SIG-M5 (cell line): ENCODE results near the gene FOXL1.

ENCODE experiments used
- DNase-seq: peaks from one replicate; lab custom pipeline; 2025; lab: John Stamatoyannopoulos, UW

The FOXL1 gene

DNA sequence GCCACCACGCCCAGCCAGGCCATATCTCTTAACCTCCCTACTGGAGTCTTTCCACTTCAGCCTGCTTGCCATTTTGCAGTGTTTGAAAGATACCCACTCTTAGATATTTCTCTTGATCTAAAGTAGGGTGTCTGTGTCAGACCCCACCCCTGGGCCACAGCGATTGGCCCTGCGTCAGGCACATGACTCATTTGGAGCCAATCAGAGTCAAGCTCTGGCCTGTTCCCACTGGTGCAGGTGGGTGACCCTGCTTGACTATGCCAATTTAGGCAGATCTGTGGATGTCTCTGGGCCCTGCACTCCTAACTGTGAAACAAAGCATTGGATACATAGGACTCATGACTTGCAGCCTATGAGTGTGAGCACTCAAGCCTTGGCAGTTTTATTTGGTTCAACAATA lies 27.6 kb downstream of the FOXL1 start:
- no peak for DNase-seq

DNA sequence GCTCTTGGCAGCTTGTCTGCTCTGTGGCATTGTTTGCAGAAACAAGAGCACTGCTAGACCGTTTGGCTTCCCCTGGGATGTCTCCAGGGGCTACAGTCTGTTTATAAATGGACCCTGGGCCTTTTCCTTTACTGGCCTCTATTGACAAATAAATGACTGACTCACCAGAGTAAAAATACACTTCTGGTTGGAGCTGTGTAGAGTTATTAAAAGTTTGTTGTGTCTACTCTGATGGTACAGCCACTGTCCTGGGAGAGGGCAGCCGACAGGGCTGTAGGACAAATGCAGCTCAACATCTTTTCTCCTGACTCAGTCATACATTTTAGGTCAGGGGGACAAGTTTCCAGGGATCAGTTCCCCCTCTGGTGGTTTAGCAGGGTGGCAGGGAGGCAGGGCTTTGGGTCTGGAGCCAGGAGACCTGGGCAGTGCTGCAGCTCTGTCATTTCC lies 30.0 kb downstream of the FOXL1 start:
- no peak for DNase-seq

DNA sequence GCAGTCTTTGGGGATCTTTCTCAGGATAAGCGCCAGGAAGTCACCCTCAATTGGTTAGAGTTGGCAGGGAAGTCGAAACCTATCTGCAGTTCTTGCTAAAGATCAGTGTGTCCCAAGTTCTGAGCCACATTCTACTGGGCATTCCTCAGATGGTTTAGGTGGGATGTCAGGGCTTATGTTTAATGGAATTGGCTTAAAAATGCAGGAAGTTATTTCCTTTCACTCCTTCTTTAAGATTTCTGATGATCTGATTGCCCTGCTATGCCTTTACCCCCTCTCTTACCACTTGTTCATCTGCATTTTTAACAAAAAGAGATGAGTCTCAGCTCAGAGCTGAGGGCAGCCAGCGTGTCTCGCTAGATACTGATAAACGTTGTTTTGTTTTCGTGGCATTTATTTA lies 30.8 kb downstream of the FOXL1 start:
- DNase-seq, result no peak

DNA sequence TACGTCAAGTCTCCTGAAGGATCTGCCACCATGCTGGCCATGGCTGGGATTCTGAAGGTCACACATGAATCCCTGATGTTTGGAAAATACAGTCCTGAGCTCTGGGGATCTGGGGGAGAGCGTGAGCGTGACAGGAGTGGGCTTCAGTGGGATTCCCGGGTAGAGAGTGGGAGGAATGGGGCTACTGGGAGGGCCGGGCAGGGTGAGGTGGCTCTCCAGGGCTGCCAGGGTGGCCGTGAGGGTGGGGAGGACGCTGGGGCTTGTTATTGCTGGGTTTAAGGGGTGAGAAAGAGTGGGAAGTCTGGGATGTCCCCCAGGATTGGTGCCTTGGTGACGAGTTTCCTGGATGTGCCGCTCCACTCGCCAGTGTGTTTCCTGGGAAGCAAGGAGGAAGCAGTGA lies 31.3 kb downstream of the FOXL1 start:
- no peak for DNase-seq

DNA sequence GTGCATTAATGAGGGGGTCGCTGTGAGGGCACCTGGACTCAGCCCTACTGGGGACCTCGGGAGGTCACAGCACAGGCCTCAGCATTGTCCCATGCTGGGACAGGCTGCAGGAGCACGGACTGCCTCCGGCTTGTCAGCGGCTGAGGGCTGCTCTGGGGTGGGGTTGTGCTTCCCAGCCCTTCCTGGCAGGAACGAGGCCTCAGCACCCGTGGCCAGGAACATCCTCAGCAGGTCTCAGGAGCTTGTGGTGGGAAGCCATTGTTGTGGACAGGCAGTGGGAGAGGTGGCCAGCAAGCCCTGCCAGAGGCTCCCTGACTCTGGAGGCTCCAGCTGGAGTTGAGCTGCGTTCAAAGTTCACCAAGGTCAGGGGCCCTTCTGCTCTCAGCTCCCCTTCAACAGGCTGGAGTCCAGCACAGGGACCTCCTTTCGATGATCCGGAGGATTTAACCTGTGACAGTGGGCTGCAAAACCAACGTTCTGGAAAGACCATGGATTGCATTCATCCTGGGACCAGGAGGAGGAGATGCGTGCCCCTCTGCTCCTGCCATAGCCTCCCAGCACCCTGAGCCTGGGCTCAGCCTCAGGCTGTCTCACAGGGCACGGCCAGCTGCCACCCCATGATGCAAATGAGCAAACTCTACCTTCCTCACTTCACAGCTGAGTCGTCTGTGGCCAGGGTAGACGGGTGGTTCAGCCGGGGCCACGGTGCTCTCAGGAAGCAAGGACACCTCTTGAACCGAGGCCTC lies 32.6 kb downstream of the FOXL1 start:
- no peak for DNase-seq

DNA sequence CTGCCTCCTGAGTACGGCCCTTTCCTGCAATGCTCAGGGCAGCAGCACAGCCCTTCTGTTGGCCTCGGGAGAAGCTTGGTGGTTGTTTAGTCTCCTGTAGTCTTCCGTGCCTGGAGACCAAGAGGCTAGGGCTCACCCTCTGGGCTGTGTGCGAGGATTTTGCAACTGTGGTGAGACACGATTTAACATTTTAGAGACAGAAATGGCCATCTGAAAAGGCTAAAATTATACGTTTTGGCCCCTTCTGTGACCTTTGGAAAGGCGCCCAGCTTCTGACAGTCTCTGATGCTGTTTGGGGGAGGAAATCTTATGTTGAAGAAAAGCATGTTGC lies 33.1 kb downstream of the FOXL1 start:
- no peak for DNase-seq

DNA sequence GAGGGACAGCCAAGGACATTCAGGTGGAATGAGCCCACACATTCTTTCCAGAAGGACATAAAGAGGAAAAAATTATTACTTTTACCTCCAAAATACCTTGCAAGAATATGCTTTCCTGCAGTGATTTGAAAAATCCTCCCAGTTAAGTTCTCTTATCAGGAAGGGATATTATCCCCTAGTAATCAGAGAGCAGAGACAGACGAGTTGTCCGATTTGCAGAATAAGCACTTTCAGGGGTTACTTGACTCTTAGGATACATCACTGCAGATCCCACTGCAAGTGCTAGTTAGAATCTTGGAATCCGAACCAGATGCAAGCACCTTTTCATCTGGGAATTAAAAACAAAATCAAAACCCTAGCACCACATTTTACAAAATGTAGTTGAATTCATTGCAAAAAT lies 33.6 kb downstream of the FOXL1 start:
- no peak for DNase-seq

DNA sequence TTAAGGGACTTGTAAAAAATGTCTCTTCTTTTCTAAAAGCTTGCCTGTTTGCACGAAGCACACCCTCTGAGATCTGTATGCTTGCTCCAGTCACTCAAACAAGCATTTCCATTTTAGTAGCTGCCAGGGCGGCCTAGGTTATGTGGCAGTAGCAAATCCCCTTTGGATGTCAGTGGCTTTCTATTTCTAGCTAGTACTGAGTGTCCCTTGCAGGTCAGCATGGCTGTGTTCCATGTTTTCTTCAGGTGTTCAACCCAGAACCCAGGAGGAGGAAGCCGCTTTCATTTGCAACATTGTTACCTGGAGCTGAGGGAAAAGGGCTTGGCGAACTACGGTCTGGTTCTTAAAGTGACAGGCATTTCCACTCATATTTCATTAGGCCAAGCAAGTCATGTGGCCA lies 36.4 kb downstream of the FOXL1 start:
- DNase-seq, result no peak

DNA sequence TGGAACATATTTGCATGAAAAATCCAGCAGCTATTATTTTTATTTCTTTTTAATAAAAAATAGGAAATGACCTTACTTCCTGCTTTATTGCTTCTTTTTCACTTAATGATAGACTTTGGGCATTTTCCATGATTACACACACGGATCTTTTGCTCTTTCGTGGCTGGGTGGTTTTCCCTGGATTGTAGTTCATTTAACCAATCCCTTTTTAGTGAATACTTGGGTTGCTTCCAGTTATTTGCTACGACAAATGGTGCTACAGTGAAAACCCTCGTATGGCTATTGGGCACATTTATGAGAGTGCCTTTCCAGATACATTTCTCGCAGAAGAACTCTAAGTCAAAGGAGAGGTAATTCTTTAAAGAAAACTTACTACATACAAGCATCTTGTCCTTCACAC lies 38.6 kb downstream of the FOXL1 start:
- DNase-seq, result no peak

DNA sequence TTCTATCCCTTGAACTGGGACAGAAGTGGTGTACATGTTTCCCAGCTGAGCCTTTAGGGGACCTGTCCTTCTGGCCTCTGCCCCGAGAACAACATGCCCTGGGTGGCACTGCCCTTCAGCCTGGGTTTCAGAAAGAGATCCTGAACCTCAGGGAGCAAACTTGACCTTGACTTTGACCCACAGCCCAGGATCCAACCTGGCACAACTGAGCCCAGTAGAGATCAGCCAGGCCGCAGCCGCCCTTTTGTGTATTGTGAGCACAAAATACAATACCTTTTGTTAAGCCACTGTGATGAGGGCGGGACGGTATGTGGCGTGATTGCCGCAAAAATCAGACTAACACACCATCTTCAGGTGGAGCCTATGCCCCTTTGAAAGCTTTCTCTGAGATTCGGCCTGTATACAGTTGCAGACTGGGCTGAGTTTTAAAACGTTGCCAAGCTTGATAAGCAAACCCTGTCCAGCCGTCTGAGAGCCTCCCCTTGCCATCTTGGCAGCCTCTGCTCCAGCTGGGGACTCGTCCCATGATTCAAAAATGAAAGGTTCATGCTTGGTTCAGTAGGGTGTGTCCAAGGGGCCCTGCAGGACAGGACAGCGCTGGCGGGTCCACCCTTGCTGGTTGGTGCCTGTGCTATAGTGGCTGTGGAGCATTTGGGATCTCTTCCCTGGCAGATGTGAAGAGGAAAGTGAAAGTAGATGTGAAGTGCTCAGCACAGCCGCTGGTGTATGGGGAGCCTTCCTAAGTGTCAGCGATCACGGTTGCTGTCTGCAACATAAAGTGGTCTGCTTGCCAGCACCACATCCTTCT lies 40.3 kb downstream of the FOXL1 start:
- DNase-seq, result no peak

DNA sequence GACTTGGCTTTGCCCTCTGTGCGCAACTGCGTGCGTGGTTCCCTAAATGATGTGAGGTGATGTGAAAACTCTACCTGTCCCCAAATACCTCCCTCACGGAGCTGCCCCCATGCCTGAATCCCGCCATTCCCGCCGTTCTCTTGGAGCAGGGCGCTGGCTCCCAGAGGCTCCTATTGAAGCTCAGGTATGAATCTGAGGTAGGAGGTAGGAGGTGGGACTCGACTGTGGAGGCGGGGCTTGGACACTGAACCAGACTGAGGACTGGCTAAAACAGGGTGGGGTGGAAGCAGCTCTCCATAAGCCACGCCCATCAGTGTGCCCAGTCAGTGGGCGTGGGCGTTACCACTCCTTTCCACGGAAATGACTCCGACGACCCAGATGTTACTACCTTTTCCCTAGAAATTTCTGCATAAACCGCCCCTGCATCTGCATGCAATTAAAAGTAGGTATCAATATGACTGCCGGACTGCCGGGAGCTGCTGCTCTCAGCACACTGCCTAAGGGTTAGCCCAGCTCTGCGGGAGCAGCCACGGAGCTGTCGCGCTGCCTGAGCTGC lies 41.0 kb downstream of the FOXL1 start:
- DNase-seq, result no peak

DNA sequence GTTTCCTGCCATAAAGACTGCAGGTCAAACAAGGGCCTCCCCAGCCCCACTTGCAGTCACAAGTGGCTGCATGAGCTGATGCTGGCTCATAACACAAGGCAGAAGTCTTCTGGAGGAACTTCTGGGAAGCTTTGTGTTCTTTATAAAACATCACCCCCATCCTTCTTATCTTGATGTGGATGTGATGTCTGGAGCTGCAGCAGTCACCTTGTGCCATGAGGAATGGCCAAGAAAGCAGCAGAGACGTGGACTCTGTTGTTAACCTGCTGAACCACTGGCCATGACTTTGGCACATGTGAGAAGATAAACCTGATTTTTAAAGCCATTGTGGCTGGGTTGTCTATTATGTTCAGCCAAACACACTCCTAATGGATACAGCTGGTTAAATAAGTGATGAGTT lies 41.8 kb downstream of the FOXL1 start:
- no peak for DNase-seq

DNA sequence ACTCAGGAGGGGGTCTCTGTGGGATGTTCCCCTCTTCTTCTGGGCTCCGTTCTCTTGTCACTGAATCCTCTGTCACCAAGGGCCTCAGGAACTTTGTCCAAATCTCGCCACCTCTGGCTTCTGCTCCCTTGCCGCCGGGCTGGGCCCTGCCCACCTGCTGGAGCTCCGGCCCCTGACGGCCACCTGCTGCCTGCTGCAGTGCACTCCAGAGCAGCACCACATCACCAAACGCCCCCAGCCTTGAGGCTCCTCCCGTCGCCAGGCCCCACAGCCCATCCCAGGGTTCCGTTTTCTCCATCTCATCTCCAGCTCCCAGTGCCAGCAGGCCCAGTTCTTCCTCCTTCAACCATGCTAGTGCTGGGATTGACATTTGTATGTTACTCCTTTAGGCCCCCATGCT lies 43.6 kb downstream of the FOXL1 start:
- no peak for DNase-seq

DNA sequence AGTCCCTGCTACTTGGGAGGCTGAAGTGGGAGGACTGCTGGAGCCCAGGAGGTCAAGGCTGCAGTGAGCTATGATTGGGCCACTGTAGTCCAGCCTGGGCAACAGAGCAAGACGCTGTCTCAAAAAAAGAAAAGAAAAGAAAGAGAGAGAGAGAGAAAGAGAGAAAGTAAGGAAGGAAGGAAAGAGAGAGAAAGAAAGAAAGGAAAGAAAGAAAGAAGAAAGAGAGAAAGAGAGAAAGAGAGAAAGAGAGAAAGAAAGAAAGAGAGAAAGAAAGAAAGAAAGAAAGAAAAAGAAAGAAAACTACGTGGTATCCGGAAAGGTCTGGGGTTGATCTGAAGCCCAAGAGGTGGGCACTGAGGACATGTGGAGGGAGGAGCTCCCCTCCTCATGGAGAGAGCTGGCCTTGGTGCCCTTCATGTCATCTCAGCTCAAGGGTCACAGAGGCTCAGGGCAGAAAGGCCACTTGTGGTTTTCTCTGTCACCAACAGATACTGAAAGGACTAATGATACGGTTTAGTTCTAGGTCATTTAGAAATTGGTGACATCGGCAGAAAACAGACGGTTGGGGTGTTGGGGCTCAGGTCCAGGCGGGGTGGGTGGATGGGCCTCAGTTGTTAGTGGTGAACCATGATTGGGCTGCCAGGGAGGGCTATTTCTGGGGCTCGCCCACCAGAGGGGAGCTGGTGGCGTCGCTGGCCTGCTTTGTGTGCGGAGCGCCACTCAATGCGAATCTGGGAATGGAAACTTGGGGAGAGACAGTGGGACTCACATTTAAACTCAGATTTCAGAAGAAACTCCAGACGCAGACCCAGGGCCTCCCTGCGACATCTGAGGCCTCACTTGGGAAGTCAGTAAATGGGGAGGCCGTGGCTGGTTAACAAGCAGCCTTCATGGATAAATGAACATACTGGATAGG lies 44.6 kb downstream of the FOXL1 start:
- no peak for DNase-seq

DNA sequence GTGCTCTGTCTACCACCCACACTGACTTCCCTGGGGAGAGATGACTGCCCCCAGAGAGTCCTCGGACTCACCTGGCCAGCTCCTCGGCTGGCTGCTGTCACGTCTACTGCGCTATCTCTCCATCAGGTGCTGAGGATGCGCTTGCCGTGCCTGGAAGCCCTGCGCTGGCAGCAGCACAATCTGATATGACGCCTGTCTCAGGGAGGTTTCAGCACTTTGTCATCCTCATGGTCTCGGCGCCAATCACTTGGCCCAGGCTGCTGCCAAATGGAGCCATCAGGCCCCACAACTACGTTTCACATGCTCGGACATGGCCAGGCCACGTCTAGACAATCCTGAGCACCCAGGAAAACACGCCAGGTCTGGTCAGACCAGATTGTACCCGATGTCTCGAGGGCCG lies 46.7 kb downstream of the FOXL1 start:
- DNase-seq, result no peak

DNA sequence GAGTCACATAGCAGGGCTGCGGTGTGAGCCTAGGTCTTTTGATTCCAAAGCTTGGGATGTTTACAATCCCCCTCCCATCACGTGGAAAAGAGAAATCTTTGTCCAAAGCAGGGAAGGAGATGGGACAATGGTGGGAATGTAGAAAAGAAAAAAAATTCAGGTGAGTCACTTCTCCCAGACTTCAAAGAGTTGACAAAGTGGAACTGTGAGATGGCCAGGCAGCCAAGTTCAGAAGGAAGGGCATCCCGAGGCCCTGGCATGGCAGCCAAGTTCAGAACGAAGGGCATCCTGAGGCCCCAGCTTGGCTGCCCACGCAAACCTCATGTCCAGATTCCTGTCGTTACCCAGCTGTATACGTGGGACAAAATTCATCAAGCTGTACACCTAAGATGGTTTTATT lies 47.5 kb downstream of the FOXL1 start:
- DNase-seq, result no peak

DNA sequence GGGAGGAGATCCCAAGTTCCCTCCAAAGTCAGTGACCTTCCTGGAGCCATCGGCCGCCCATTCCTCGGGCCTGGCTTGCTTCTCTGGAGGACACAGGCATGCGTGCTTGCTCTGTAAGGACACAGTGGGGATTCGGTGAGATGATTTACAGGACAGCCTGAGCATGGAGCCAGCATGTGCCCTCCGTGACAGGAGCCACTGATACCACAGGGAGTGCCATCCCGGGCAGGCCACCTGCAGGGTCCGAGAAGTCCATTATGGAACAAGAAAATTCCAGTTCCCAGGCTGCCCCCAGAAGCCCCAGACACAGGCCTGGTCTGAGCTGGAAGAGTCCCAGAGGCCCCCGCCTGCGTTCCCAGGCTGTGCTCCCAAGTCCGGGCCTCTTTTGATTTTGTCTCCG lies 47.9 kb downstream of the FOXL1 start:
- no peak for DNase-seq

DNA sequence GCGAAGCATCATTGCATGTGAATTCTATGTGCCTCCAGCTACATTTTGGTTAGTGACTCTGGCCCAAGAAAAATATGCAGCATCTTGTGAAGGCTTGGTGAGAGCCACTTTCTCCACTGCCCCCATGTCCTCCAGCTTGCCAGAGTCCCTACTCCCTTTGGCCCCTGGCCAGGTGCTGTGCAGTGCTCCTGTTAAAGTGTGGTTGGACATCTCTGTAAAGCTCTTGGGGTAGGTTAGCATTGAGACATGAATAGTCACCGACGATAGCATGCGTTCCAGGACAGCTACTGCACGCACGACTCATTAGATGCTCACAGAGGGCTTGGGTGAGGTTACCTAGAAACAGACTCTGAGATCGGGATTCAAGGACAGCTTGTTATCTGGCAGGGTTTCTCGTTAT lies 48.6 kb downstream of the FOXL1 start:
- DNase-seq, result no peak

DNA sequence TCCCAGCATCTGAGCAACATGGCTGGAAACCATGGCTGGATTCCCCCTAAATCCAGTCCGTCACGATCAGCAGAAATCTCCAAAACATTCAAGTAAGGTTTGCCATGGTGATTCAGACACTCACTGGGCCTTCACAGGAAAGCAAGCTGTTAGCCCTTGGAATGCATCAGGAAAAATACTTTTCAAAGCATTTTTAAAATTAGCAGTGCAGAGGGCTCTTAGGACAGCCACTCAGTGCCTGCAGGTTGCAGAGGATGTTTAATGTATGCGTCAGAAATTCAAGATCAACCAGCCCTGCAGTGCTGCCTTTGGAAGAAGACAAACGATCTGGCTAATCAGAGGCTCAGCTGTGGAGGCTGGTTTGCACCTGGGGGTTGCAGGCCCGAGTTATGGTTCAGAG lies 50.3 kb downstream of the FOXL1 start:
- no peak for DNase-seq

DNA sequence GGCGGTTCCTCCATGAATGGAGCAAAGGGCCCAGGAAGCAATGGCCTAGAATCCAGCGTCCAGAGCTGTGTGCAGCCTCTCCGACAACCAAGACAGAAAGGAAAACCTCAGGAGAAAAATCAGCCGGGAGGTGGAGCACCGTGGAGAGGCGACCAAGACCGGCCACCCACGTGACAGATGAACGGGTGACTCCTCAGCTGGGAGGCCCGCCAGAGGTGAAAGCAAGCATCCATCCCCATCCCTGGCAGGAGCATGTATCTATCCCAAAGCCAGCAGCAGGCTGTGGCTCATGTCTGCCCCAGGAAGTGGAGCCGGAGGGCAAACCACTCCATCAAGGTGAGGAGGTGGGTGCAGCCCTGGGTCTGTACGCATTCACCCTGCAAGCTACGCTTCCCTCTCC lies 52.1 kb downstream of the FOXL1 start:
- no peak for DNase-seq

DNA sequence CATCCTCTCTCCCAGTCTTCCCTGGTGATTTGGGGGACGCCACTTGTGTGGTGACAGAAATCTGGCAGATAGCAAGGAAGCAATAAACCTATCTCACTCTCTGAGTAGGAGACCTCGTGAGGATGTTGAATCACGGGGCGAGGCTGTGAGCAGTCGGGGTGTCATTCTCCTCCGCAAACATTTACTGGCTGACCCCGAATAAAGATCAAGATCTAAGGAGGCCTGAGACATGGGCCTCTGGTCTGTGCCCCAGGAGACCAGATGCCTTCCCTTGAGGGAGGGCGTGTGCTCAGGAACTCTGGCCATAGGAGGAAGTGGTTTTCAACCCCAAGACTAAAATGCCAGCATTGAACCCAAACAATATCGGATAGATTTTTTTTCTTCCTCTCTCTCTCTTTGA lies 53.1 kb downstream of the FOXL1 start:
- no peak for DNase-seq
